SK-N-MC (cell line): Measurements from ENCODE around the gene RPS23.

ENCODE experiments used
- EZH2 ChIP-seq: fragments of 200-600 bp; sonication (generic); IDR thresholded peaks from one replicate; pipeline ENCODE4 v1.6.1; 2017; ENCODE audit warnings: antibody characterized with exemption
- FOXP2 ChIP-seq: optimal IDR thresholded peaks from 2 replicates; pipeline ENCODE3; 2011; ENCODE audit warnings: mild to moderate bottlenecking, moderate library complexity; ENCODE audit not compliant: insufficient read depth; ENCODE audit errors: extremely low read length, control extremely low read depth
- POLR2AphosphoS5 ChIP-seq: IDR thresholded peaks from 2 replicates; pipeline ENCODE4 v1.6.1; 2012; ENCODE audit warnings: mild to moderate bottlenecking, low read depth, low read length, borderline replicate concordance

DNA sequence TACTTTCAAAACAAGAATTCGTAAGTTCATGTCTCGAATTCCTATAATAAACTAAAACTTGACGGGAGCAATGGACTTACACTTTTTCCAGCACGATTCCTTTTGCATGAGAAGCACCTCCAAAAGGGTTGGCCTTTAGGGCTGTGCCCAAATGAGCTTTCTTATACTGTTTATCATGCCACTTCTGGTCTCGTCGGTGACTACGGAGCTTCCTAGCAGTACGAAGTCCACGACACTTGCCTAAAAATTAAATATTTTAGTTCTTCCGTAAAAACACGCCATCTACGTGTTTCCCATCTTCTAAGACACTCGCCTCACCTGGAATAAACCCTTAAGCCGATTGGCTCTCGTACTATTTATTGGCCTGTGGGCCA lies 554 bp downstream of the RPS23 start:
- TF ChIP-seq EZH2 (no peak), POLR2AphosphoS5 (no peak), FOXP2 (no peak)
